ENCODE results near the gene ZNF804B.

ZNF804B gene

GRCh38 chr7:88842201-88842600, 82.7 kb downstream of the ZNF804B start:
- DNase-seq: no peak

DNA sequence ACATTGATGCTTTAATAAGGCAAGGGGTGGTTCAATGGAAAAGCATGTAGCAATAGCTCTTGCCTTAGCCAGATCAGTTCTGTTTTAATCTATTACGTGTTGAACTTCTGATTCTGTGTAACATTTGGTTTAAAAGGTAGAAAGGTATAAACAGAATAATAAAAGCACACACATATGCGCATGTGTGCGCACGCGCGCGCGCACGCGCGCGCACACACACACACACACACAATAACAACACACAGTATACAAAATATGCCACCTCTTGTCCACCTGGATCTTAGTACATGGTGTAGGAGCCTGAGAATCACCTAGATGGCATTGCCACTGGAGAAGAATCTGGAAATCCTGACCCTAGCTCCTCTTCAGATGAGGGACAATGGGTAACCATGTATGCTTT, 85.6 kb downstream of the ZNF804B start:
- DNase-seq: no peak

DNA sequence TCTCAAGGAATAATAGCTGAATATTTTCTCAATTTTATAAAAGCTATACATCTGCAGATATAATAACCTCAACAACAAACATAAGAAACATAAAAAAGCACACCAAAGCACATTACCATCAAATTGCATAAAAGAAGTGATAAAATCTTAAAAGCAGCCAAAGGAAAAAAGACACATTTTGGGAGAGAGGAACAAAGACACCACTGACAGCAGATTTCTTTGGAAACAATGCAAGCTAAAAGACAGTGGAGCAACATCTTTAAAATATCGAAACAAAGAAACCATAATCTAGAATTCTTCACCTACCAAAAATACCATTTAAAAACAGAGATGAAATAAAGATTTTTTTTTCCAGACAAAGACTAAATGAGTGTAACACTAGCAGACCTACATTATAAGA, 91.7 kb downstream of the ZNF804B start:
- DNase-seq: no peak

DNA sequence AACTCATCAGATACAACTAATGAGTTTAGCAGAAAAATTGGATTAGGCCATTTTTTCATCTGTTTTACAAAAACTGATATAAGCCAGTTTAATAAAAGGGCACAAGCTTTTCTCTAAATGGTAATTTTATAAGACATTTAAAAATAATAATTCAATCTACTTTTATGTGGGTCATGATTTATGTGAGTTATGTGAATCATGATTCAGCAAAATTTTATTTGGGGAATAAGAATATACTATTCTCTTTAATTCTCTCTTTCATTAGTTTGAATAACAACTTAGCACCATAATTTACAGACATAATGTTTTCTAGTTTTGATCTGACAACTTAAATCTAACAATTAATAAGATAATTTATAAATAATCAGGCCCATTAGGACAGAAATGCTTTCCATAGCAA, 99.8 kb downstream of the ZNF804B start:
- DNase-seq: no peak

GRCh38 chr7:88866265-88866863, 106.9 kb downstream of the ZNF804B start:
- DNase-seq: no peak

DNA sequence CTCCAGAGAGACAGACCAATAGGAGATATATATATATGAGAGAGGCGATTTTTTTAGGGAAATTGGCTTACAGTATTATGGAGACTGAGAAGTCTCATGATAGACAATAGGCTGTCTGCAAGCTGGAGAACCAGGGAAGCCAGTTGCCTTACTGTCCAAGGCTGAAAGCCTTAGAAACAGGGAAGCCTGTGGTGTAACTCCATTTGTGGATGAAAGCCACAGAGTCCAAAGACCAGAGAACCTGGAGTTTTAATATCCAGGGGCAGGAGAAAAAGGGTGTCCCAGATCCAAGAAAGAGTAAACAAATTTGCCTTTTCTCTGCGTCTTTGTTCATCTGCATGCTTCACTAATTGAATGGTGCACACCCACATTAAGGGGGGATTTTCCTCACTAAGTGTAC, 107.7 kb downstream of the ZNF804B start:
- no peak for DNase-seq

DNA sequence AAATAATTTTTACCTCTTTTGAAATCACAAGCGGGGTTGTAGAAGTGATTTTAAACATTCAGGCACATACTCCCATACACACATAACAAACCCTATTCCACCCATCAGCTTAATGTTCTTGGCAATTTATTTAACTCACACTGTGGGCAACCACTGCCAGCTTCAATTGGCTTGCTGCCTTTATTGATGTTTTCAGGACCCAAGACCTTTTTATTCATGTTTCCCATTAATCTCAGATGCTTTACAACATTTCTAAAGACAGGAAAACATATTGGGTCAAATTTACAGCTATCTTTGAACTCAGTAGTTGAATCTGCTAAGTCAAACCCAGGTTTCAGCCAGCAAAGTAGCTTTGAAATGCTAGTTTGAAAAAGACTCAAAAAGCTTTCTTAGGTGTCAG, 109.0 kb downstream of the ZNF804B start:
- no peak for DNase-seq

DNA sequence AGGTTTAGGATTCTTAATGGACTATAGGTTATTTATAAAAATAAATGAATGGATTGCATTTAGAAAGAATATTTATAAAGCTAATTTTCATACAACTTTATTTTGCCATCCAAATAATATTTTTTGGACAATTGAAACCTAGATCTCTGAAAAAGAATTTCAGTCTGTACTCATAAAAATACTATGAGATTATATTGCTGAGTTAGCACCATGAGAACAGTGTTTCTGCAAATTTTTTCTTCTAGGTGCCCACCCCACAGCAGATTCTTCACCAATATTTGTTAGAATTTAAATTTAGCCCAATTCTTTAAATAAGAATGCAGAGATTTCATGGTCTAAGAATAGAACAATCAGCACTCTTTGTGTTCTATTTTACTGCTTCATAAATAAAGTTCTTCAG, 121.6 kb downstream of the ZNF804B start:
- DNase-seq: no peak

- DNase-seq: no peak
These were observed 125.6 kb downstream of the ZNF804B start for GRCh38 chr7:88885131-88885530.

DNA sequence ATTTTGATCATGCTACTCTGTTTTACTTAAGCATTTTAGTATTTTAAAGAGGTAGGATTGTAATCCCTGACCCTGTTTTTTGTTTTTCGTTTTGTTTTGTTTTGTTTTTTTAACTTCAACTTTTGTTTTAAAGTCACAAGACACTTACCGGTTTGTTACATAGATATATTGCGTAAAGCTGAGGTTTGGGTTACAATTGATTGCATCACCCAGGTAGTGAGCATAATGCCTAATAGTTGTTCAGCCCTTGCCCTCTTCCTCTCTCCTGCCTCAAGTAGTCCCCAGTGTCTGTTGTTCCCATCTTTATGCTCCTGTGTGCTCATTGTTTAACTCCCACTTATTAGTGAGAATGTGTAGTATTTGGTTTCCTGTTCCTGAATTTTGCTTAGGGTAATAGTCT, 129.2 kb downstream of the ZNF804B start:
- no peak for DNase-seq

- no peak for DNase-seq
These were observed 151.0 kb downstream of the ZNF804B start for GRCh38 chr7:88910516-88910915.

- no peak for DNase-seq
These were observed 153.4 kb downstream of the ZNF804B start for GRCh38 chr7:88912852-88913251.

DNA sequence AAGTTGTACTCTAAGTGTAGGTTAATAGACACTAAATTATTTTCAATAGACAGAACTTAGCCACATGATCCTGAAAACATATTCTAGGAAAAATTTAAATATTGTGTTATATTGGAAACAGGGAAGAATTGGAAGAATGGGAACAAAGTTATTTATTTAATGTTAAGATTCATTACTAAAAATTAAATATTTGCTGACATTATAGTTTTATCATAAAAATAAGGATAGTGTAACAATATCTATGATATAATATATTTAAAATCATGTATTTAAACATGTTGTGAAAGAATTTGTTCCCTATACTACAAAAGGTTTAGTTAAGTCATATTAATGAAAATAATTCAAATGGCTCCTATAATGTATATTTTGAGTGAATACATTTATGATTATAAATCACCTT, 156.1 kb downstream of the ZNF804B start:
- DNase-seq: no peak

DNA sequence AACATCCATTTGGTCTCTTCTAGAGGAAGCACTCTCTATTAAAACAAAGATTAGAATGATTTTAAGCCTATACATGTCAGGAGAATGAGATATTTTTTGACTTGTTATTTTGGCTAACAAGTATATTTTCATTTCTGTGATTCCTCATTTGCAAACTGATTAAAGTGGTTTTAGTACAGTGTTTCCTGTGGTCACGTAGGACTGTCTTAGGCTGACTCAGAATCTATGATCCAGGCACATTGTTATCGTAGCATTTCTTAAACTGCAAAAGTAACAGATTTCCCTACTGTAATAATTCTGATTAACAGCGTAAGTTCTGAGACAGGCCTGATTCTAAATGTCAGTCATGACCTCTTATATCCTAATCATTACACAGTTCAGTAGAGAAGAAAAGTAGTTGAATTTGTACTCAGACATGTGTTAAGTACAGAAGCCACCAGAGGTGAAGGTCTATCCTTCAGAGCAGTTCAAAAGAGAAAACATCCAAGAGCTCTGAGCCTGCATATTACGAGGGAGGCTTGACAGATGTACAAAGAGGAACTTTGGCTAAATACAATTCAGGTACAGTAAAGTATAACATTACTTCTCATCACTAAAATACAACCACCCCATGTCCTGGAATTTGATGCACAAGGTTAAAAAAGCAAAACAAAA, 160.1 kb downstream of the ZNF804B start:
- no peak for DNase-seq

- no peak for DNase-seq
These were observed 163.4 kb downstream of the ZNF804B start for GRCh38 chr7:88922944-88923343.

DNA sequence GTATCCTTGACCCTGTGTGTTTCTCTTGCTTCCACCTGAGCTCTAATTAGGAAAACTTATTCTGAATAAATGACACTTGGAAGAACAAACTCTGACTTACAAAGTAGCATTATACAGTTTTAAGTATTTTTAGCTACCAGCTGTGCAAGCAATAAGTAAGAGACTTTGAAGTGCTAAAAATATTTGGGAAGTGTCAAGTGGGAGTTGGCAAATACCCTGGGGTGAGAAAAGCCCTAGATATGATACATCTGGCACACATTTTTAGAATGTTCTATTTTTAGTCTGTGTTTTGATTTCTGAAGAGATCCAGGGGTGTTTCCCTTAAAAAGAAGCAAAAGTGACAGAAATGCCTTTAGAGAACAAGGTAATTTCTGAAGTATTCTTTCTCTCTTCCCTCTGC, 168.8 kb downstream of the ZNF804B start:
- no peak for DNase-seq

DNA sequence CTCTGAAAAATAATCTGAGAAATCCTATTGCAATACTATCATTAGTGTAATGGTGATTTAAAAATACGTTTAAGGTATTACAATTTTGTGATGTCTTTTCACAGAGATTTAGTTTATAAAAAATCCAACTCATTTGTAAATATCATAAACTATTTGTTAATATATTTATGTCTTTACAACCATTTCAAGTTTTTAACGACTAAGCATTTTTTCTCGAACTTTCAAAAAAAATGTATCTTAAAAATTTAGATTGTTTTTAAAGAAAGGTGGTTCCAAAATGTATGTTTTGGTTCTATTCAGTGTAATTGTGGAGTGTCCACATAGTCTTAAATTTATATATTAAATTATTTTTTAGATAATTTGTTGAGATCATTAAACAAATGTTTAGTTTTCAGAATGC, 170.2 kb downstream of the ZNF804B start:
- no peak for DNase-seq

GRCh38 chr7:88933285-88933684, 173.8 kb downstream of the ZNF804B start:
- DNase-seq: no peak

DNA sequence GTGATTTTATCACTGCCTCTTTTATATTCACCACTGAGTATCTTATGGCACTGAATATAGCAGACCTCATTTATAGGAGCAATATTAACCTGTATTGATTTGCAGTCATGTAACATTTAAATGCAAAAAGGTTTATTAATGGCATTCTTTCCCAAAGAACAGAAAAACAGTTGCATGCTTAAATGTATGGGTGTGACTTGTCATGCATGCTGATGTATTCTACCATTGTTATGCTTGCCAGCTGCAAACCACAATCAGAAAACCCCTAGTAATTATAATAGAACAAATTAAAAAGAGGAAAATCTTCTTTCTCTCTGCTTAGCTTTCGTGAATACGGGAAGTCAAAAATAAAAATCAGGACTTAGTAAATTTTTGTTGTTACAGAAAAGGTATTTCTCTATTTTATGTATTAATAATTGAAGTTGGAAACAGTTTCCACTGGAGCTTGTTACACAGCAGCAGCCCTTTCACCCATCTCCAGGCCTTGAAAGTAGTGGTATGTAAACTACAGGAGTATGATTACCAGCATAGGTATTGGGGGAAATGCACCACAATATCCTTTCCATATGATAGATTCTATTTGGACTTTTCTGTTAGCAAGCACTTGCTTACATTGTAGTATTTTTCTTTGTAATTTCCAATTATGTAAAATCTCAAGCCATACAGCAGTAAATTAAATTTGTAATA, 183.5 kb downstream of the ZNF804B start:
- no peak for DNase-seq

DNA sequence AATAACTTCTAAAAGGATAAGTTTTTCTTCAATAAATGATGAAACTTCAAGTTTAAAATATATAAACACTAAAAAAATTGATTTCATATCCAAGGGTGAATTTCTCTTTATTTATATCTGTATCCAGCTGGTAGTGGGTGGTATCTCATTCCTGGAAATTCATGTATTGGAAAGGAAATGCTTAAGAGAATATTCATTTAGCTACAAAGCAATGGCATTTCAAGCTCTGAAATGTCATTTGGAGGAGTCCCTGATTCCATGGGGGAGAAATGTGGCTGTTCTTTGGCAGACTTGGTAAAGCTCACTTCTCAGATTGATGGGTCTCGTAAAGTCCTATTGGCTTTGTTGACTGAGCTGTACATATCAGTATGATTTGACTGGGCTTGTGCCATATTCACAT, 192.3 kb downstream of the ZNF804B start:
- DNase-seq: no peak

DNA sequence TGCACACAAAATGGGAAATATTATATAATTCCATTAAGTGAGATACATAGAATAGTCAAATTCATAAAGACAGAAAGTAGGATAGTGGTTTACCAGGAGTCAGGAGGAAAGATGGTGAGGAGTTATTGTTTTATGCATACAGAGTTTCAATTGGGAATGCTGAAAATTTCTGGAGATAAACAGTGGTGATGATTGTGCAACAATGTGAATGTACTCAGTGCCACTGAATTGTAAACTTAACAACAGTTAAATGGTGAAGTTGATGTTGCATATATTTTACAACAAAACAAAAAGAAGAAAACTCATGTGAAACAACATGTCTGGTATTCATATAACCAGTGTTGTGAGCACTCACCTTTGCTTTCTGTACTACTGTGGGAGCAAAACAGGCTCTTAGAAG, 204.9 kb downstream of the ZNF804B start:
- no peak for DNase-seq

DNA sequence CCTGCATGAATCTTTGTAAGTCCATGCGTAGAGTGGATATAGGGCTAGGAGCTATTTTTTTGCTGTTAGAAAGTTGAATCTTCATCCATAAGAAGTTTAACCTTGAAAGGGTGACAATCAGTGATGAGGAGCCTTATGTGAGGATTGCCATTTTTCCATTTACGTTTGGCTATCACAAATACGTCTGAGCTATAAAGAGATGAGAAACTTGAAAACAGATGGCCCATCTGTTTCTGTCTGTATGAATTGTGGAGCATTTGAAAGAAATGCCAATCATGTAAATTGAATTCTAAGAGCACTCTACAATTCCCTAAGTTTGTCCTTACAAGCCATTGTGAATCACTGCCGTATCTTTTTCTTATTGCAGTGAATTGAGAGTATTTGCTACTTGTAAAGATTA, 205.9 kb downstream of the ZNF804B start:
- DNase-seq: no peak

GRCh38 chr7:88967432-88967831, 207.9 kb downstream of the ZNF804B start:
- DNase-seq: no peak

DNA sequence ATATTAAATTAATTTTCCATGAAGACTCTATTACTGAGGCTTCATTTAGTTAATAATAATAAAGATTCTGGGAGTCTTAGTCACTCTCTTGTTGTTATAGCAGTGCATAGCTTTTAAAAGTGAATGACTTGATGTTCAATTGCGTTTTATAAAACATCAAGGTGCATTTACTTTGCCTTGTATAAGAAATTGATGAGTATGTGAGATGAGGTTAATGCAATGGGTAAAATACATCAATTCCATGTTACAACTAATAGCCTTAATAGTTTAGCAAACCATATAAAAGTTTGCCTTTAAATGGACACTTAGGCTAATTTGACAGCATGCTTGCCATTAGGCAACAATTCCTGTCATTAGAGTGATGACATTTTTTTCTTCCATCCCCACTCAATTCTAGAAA, 209.7 kb downstream of the ZNF804B start:
- no peak for DNase-seq

- DNase-seq: no peak
These were observed 225.8 kb downstream of the ZNF804B start for GRCh38 chr7:88985295-88985694.
